Measurements from ENCODE around the gene CACNA2D1.

CACNA2D1 gene

GRCh38 chr7:81926154-81926553, 517.4 kb downstream of the CACNA2D1 start:
- DNase-seq: no peak

- no peak for DNase-seq
Observed at GRCh38 chr7:81925530-81925929, 518.0 kb downstream of the CACNA2D1 start.

- DNase-seq: no peak
Observed at GRCh38 chr7:81924494-81924893, 519.1 kb downstream of the CACNA2D1 start.

- DNase-seq: no peak
Observed at GRCh38 chr7:81919494-81919893, 524.1 kb downstream of the CACNA2D1 start.

GRCh38 chr7:81908220-81908619, 535.4 kb downstream of the CACNA2D1 start:
- no peak for DNase-seq

GRCh38 chr7:81903115-81903514, 540.5 kb downstream of the CACNA2D1 start:
- DNase-seq: no peak

- no peak for DNase-seq
Observed at GRCh38 chr7:81902536-81902935, 541.0 kb downstream of the CACNA2D1 start.

All from CD4-positive, alpha-beta T cell treated with Interleukin-12 subunit alpha and Interleukin-12 subunit beta, for 1 hour (primary cell).